HepG2 (cell line): ENCODE results near the gene NELFCD. TPM values are rescaled to one million over a fixed set of nuclear protein-coding genes. Genes with fewer than 3 reads are reported as not detected.

Experiments used
- CREBL2 ChIP-seq: sonication (generic); formaldehyde crosslinking; IDR thresholded peaks from 2 replicates; pipeline ENCODE4 v1.8.1; 2023; ENCODE audit warnings: missing genetic modification reagents, mild to moderate bottlenecking, borderline replicate concordance
- KDM5A ChIP-seq: fragments of 200-600 bp; sonication (generic); IDR thresholded peaks from 2 replicates; pipeline ENCODE4 v1.7.0; 2018; ENCODE audit warnings: antibody characterized with exemption, mild to moderate bottlenecking, low read length, borderline replicate concordance
- REL ChIP-seq: sonication (generic); formaldehyde crosslinking; conservative IDR thresholded peaks from 2 replicates; pipeline ENCODE4 v1.8.0; 2022; ENCODE audit warnings: mild to moderate bottlenecking, missing genetic modification reagents, moderate library complexity
- SP5 ChIP-seq: IDR thresholded peaks from 2 replicates; pipeline ENCODE4 v1.6.1; 2016; ENCODE audit warnings: low read depth, borderline replicate concordance
- ZNF546 ChIP-seq: sonication (generic); formaldehyde crosslinking; conservative IDR thresholded peaks from 2 replicates; pipeline ENCODE4 v1.8.1; 2023; ENCODE audit warnings: mild to moderate bottlenecking, missing genetic modification reagents
- ZNF776 ChIP-seq: sonication (generic); formaldehyde crosslinking; IDR thresholded peaks from 2 replicates; pipeline ENCODE4 v1.4.0; 2020; ENCODE audit warnings: mild to moderate bottlenecking, missing genetic modification reagents
- ZNF790 ChIP-seq: sonication (generic); formaldehyde crosslinking; IDR thresholded peaks from 2 replicates; pipeline ENCODE4 v1.8.0; 2022; ENCODE audit warnings: missing genetic modification reagents, mild to moderate bottlenecking, borderline replicate concordance
- polyA plus RNA-seq, 8 experiments: library from polyadenylated mRNA; depleted of rRNA in 3 of 8; stranded (reverse) in 7 of 8; unstranded in 1 of 8; fragments of >200 nt; fragmentation: Illumina TruSeq in 4 of 8; extraction: Trizol in 4 of 8; gene quantifications; 2 replicates each; pipeline versions ENCODE4 v1.2.1 to v1.2.3, GENCODE V29; 2011 to 2016; ENCODE audit warnings: low read depth in 4 of 8, missing spikeins in 1 of 8, mixed read lengths in 1 of 8; ENCODE audit not compliant: insufficient read depth in 1 of 8
- total RNA-seq, 5 experiments: library from RNA; depleted of rRNA; stranded (reverse); fragments of >200 nt; fragmentation: Illumina TruSeq; extraction: Trizol; gene quantifications; 2 replicates each; pipeline ENCODE4 v1.2.3, GENCODE V29; 2016; ENCODE audit warnings: low read depth in 1 of 5
- TF ChIP-seq, protein P1 (sequence below): sonication (generic); formaldehyde crosslinking; IDR thresholded peaks from 2 replicates; pipeline ENCODE4 v1.4.0; 2020; ENCODE audit warnings: mild to moderate bottlenecking, missing genetic modification reagents
- TF ChIP-seq, protein P2 (sequence below): sonication (generic); formaldehyde crosslinking; IDR thresholded peaks from 2 replicates; pipeline ENCODE4 v1.9.0; 2021; ENCODE audit warnings: missing genetic modification reagents, borderline replicate concordance

NELFCD gene
- total and polyA plus RNA-seq, 2 of the 13 experiments (the other 11 are each of a cell fraction or from before 2014, with no cell fraction given): 159 to 203 TPM

DNA sequence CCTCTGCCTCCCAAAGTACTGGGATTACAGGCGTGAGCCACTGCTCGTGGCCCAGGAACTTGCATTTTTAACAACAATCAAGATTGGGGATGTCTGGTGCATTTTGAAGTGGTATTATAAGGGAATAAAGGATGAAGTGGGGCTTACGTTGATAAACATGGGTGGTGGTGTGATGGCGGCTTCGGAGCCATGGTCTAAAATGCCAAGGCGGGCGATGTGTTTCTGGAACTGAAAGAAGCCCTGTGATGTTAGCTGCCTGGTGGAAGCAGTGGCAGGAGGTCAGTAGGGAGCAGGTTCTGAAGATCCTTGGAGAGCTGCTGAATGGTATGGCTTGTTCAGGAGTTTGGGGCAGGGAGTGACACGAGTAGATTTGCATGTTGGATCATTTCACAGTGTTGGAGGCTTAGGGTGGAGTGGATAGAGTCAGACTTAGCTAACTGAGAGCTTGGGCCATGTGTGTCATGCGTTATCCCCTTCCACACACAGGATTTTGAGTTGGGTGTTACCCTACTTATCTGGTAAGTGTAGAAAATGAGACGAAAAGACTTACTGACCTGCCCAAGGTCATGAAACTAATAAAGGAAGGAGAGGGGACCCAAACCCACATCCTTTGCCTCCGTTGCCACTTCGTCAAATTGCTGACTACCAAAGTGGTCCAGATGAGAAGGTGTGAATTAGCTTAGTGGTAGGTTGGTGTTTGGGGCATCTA, 1.5 kb downstream of the NELFCD start (continued):
- TF ChIP-seq KDM5A: no peak
- no peak for TF ChIP-seq REL (CRISPR knock-in tag)
- peak; percentile 32; the same call in 1 of the 2 replicates for TF ChIP-seq ZNF790 (CRISPR knock-in tag)
- TF ChIP-seq, protein P1, sequence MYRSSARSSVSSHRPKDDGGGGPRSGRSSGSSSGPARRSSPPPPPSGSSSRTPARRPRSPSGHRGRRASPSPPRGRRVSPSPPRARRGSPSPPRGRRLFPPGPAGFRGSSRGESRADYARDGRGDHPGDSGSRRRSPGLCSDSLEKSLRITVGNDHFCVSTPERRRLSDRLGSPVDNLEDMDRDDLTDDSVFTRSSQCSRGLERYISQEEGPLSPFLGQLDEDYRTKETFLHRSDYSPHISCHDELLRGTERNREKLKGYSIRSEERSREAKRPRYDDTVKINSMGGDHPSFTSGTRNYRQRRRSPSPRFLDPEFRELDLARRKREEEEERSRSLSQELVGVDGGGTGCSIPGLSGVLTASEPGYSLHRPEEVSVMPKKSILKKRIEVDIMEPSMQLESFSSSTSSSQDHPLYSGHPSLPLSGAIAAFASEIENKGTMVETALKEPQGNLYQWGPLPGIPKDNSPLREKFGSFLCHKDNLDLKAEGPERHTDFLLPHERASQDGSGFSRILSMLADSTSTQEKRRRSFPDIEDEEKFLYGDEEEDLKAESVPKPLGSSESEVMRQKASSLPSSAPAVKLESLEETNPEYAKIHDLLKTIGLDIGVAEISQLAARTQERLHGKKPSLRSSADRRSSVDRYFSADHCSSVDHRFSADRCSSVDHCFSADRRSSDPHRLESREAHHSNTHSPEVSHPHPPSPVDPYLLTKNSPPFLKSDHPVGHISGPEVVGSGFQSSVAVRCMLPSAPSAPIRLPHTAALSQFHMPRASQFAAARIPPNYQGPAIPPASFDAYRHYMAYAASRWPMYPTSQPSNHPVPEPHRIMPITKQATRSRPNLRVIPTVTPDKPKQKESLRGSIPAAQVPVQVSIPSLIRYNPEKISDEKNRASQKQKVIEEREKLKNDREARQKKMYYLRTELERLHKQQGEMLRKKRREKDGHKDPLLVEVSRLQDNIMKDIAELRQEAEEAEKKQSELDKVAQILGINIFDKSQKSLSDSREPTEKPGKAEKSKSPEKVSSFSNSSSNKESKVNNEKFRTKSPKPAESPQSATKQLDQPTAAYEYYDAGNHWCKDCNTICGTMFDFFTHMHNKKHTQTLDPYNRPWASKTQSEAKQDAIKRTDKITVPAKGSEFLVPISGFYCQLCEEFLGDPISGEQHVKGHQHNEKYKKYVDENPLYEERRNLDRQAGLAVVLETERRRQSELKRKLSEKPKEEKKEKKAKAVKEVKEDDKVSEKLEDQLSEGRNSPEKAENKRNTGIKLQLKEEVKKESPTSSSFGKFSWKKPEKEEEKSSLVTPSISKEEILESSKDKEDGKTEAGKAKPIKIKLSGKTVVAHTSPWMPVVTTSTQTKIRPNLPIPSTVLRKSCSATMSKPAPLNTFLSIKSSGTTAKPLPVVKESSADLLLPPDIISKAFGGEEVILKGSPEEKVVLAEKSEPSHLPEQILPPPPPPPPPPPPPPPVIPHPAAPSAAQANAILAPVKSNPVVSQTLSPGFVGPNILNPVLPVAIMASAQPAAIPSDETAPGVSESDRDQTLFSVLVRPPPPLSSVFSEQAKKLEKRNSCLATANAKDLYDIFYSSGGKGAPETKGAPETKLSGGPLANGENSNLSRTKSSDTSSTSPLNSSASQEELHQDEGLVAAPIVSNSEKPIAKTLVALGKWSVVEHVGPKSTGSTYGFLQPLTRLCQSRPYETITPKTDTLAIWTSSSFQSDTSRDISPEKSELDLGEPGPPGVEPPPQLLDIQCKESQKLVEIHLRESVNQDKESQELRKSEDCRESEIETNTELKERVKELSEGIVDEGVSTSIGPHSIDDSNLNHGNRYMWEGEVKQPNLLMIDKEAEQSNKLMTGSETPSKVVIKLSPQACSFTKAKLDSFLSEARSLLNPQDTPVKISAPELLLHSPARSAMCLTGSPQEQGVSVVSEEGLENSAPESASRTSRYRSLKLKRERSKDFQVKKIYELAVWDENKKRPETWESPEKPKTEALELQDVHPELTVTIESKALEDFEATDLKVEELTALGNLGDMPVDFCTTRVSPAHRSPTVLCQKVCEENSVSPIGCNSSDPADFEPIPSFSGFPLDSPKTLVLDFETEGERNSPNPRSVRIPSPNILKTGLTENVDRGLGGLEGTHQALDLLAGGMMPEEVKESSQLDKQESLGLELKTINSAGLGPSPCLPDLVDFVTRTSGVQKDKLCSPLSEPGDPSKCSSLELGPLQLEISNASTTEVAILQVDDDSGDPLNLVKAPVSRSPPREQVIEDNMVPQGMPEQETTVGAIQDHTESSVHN (CRISPR knock-in tag): 0 out of 2 replicates have a peak, but pooled peaks have one; percentile 21
- 0 out of 2 replicates have a peak, but pooled peaks have one; percentile 51 for TF ChIP-seq ZNF776 (CRISPR knock-in tag)
- no peak for TF ChIP-seq CREBL2
- TF ChIP-seq ZNF546 (CRISPR knock-in tag): 0 out of 2 replicates have a peak, but pooled peaks have one; percentile 10
- TF ChIP-seq, protein P2, sequence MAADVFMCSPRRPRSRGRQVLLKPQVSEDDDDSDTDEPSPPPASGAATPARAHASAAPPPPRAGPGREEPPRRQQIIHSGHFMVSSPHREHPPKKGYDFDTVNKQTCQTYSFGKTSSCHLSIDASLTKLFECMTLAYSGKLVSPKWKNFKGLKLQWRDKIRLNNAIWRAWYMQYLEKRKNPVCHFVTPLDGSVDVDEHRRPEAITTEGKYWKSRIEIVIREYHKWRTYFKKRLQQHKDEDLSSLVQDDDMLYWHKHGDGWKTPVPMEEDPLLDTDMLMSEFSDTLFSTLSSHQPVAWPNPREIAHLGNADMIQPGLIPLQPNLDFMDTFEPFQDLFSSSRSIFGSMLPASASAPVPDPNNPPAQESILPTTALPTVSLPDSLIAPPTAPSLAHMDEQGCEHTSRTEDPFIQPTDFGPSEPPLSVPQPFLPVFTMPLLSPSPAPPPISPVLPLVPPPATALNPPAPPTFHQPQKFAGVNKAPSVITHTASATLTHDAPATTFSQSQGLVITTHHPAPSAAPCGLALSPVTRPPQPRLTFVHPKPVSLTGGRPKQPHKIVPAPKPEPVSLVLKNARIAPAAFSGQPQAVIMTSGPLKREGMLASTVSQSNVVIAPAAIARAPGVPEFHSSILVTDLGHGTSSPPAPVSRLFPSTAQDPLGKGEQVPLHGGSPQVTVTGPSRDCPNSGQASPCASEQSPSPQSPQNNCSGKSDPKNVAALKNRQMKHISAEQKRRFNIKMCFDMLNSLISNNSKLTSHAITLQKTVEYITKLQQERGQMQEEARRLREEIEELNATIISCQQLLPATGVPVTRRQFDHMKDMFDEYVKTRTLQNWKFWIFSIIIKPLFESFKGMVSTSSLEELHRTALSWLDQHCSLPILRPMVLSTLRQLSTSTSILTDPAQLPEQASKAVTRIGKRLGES: no peak
- TF ChIP-seq SP5 (CRISPR knock-in tag): no peak
